T-helper 22 cell (primary cell): ENCODE measurements around the gene RFPL2.

Source experiments
- DNase-seq: peaks from one replicate; pipeline ENCODE4 v3.0.0-alpha.2; 2020; ENCODE audit warnings: low read depth

RFPL2 gene

DNA sequence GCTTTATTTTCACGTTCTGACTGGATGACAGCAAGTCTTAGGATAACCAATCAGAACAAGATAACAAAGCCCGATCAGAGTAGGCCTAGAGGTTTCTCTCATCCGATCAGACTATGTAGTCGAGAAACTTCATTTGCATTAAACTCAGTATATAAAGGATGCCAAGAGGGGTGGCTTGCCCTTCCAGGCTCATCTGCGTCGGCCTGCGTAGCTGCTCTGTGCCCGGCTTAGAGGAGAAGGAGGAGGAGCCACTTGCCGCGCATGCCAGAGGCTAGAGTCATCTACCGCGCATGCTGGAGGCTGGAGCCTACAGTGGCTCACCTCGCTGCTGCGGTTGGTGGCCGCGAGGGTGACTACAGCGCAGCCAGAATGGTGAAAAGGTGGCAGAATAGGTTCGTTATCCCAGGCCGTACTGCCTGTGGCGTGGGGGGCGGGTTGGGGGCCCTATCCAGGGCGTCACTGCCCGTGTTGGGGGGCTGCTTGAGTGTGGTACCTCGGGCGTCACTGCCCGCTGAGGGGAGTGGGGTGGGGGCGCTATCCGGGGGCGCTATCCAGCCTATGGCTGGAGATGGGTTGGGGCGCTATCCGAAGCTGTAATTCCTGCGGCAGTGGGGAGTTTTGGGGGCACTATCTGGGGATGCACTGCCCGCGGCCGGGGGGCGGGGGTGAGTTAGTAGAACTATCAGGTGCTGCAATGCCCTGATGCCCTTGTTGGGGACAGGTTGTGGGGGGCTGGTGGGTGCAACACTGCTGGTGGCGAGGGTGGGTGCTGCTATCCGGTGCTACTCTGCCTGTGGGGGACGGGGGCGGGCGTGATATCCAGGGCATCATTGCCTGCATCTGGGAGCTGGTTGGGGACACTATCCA is at the start of gene RFPL2:
TSS of gene RFPL2 (minus strand) at position 218 of the 867 bp plus-strand sequence. CDS start 2,622 bp downstream, outside the sequence.
- DNase-seq = no peak

DNA sequence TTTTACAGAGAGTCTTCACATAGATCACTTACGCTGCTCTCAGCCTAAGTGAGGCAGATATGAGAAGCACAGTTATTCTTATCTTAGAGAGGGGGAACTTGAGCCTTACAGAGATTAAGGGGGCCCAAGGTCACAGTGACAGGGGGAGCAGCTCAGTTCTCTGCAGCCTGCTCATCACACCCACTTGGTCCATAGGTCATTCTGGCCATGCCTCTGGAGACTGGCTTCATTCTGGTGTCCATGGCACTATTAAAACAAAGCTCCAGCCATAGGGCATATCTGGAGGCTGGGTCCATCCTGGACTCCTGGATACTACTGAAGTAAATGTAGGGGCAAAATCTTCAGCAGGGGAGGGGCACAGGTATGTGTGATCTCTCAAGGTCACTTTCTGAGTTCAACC is 44.4 kb upstream of the RFPL2 start:
- DNase-seq = no peak

GRCh38 chr22:32248276-32248675 is 43.4 kb upstream of the RFPL2 start:
- no peak for DNase-seq

GRCh38 chr22:32246166-32246565 is 41.3 kb upstream of the RFPL2 start:
- no peak for DNase-seq

DNA sequence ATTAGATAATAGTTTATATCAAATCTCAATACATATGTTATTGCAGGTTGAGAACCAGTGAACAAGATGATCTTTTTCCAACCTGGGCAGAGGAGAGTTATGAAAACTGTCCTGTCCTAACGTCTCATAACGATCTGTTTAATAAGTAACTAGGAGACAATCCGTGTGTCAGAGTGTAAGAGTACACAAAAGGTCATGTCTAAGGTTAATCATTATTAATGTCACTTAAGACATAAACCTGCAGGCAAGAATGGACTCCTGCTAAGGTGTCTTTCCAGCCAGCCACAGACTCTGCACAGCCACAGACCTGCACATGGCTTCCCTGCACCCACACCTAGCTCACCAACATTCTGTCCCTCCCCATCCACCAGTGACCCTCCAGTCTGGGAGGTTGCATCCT is 40.2 kb upstream of the RFPL2 start:
- no peak for DNase-seq

DNA sequence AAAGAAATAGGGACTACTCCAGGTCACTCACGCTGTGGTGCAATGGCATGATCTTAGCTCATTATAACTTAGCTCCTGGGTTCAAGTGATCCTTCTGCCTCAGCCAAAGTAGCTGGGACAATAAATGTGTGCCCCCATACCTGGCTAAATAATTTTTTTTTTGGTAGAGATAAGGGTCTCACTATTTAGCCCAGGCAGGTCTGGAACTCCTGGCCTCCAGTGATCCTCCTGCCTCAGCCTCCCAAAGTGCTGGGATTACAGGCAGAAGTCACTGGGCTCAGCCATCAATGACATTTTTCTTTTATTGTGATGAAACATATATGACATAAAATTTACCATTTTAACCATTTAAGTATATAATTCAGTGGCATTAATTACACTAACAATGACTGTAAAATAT is 39.7 kb upstream of the RFPL2 start:
- no peak for DNase-seq

GRCh38 chr22:32240461-32240860 is 35.6 kb upstream of the RFPL2 start:
- no peak for DNase-seq

DNA sequence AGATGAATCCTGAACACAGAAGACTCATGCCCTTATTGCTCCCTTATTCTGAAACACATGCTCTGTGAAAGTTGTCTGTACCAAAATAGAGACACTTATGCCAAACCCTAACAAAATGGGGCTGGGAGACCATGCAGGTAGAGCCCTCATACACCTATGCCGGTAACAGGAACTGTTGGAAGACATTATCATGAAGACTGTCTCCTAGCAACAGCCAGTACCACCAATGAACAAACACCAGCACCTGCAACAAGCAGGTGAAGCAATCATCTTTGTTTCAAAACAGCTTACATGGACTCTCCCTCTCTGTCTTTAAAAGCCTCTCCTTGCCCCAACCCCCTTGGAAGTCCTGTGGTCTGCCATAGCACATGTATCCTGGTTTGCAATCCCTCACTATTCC is 33.0 kb upstream of the RFPL2 start:
- DNase-seq = no peak

GRCh38 chr22:32236970-32237369 is 32.1 kb upstream of the RFPL2 start:
- no peak for DNase-seq

DNA sequence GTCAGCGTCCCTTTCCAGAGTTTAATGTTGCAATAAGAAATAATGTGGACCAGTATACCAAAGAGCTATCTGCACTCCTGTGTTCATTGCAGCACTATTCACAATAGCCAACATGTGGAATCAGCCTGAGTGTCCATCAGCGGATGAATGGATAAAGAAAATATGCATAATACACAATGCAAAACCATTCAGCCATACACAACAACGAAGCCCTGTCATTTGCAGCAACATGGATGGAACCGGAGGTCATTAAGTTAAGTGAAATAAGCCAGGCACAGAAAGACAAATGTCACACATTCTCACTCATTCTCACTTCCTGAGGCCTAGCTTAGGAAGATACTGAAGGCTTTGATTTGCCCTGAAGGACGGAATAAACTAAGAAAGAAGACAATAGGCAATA is 28.2 kb upstream of the RFPL2 start:
- DNase-seq = no peak

DNA sequence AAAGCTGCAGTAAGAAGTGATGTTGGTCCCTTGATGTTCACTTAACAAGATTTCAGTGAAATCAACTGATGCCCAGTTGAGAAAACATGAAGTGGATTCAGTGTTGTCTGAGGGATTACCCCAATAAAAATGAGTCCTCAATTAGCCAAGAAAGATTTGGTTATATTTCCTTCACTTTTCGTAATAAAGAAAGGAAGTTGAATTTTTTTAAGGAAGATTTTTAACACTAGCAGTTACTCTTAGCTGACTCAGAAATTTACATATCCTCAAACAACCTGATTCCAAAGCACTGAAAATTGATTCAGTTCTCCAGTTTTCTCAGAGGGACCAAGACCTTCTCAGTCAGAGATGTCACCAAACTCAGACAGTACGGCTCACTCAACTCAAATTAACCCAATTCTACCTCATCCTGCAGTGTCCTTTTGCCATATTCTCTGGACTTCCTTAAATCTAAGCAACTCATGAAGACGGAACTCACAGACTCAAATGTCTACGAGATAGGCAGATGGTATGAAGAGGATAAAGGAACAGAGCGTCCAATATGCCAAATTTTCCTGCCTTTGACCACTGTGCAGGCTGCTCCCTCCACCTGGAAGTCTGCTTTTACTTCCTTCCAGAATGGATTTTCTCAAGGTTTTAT is 27.4 kb upstream of the RFPL2 start:
- DNase-seq = no peak

- DNase-seq = no peak
Measured at GRCh38 chr22:32226326-32227104, 21.6 kb upstream of the RFPL2 start.

DNA sequence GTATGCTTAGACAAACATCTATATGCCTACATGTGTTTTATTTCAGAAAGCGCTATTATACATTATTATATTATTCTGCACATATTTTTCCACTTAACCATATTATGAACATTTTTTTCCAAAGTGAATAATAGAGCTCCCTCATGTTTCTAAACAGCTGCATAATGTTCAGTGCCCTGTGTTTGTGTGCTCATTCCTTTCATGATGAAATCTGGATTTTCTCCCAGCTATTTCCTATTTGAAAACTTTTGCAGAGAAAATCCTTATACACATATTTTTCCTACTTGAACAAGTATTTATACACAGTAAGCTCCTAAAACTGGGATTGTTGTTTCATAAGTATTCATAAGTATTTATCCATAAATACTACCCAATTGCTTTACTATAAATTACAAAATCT is 18.1 kb upstream of the RFPL2 start:
- no peak for DNase-seq

DNA sequence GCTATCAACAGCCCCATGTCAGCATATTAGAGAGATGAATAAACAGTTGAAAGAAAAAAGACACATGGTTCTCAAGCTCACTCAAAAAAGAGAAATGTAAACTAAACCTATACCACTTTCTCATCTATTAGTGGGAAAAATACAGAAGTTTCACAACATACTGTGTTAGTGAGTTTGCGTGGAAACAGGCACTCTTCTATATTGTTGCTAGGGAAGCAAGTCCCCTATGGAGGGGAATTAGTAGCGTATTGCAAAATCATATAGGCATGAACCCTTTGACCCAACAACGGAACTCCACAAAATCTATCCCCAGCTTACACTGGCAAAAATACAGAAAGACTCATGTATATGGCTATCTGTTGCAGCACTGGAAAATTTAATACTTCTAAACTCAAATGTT is 14.2 kb upstream of the RFPL2 start:
- no peak for DNase-seq

DNA sequence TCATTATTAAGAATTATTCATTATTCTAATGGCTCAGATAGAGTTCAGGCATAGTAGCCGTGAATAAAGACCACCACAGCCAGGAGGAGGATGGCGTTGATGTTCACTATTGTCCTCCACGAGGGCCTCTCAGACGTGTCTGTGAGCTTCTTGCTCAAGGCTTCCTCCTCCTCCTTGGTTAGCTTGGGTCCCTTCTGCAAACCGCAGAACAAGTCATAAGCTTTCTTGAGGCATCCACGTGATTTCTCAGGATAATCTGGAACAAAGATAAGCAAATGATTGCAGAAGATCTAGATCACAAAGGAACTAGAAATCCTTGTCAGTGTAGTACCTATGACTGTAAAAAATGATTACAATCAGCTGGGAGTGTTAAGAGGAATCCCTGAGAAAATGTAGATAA is 13.6 kb upstream of the RFPL2 start:
- DNase-seq = no peak

DNA sequence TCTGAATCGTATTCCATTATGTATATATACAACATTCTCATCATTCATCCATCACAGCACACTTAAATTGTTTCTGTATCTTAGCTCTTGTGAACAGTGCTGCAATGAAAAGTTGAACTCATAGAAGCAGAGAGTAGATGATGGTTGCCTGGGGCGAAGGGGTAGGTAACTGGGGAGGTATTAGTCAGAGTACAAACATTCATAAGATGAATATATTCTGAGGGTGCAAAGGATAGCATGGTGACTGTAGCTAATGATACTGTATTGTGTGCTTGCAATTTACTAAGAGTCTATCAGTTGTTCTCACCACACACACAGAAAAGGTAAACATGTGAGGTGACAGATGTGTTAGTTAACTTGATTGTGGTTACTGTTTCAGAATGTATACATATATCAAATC is 12.6 kb upstream of the RFPL2 start:
- DNase-seq = no peak

DNA sequence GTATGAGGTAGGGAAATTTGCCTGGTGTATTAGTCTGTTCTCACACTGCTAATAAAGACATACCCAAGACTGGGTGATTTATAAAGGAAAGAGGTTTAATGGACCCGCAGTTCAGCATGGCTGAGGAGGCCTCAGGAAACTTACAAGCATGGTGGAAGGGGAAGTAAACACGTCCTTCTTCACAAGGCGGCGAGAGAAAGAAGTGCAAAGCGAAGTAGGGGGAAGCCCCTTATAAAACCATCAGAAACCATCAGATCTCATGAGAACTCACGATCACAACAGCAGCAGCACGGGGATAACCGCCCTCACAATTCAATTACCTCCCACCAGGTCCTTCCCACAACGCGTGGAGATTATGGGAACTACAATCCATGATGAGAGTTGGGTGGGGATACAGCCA is 12.0 kb upstream of the RFPL2 start:
- no peak for DNase-seq

- no peak for DNase-seq
Measured at GRCh38 chr22:32211011-32211410, 6.1 kb upstream of the RFPL2 start.

DNA sequence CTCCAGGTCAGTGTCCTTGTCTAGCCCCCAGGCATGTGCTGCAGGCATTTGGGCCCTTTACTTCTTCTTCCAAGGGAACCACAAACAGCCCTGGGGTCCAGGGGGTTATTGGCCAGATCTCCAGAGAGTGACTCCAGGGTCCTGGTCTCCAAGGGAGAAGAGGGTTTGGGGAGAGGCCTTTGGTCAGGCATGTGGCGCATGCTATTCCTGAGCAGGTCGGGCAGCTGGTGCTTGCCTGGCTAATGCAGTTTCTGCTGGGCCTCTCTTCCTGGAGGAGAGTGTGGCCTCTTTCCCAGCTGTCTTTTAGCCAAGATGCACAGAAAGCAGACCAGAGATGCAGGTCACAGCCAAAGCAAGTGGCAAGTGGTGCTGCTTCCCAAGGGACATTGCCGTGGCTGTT is 3.8 kb upstream of the RFPL2 start:
- DNase-seq = no peak

DNA sequence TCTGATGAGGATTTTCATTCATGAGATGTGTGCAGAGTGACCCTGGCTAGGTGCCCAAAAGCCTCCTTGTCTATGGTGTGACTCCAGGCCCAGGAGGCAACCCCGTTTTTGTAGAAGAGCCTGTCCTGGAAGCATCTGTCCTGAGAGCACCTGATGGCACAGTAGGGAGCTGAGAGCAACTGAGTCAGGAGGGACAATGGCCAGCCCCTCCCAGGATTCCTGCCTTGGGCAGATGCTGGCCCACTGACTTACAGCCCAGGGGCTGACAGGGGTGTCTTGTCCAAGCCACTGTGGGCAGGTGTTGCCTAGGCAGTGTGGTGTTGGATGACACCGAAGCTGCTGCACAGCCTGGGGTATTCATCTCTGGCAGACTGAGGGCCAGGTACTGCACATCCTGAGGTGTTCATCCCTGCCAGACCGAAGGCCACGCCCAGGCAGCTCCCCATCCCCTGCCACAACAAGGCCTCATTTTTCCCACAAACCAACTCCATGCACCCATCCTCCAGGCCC is 3.2 kb upstream of the RFPL2 start:
- no peak for DNase-seq

DNA sequence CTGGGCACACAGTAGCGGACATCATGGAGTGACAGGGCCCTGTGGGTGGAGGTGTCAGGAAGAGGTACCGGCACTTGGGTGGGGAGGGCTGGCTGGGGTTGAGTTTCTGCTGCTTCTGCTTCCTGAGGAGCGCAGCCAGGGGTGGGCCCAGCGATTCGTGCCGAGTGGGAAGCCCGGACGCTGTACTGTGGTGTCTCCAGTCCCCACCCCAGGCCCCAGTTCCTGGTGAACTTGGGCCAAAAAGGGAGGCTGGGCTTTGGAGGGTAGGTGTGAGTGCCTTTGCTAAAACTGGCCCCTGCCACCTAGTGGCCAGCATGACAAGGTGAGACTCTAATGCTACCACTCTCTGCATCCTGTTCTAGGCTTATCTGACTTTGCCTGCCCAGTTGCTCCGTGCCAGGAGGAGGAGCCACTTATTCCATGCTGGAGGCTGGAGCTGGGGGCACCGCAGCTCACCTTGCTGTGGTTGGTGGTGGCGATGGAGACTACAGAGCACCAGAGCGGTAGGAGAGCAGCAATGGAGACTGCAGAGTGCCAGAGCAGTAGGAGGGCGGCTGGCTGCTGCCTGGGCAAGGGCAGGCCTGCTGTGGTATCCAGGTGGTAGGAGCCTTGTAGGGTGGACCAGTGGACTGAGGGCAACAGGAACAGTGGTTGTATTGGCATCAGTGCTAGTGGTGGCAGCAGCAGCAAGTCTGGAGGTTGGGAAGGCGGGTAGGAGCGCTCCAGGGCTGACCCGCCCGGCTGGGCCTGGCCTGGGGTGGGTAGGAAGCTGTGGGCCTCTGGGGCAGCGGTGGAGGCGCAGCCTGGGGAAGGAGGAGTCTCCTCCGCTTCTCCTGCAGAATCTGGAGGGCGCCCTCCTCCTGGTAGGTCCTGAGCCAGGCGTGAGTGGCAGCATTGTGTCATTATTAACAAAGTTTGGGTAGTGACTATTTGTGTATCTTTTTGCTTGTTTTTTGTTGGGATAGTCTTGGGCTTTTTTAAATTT is 2.2 kb upstream of the RFPL2 start:
- no peak for DNase-seq
